ENCODE results near the gene PDZD2.

DNA sequence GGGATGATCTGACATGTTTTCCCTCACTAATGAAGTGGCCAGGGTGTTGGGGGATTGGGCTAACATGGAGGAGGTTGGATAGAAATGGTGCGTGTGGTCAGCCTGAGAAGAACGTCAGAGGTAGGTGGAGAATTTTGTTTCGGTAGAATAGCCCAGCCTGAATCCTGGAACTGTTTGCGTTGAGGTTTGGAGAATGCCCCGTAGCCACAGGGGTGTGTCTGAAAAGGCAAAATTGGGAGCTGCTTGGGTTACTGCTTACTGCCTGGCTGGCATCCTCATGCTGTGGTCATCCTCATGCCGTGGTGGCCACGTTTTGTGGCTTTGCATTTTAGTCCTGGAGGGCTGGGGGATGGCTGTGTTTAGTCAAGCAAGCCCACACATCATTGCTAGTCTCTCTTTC, 298.3 kb downstream of the PDZD2 start:
- TF ChIP-seq EZH2 (IDR thresholded peaks at IDR 0.05; ENCODE audit: insufficient read depth, poor library complexity, severe bottlenecking): no peak
- no peak for TF ChIP-seq EZH2phosphoT487 (IDR thresholded peaks at IDR 0.05; ENCODE audit: insufficient read depth, low read depth)
